WTC11 (cell line): ENCODE measurements around the gene ZMPSTE24.

Experiments used
- ELF4 ChIP-seq: sonication (generic); formaldehyde crosslinking; IDR thresholded peaks from 2 replicates; pipeline ENCODE4 v1.8.1; 2022; ENCODE audit warnings: low read depth, mild to moderate bottlenecking, moderate library complexity, missing genetic modification reagents
- TEAD4 ChIP-seq: sonication (generic); formaldehyde crosslinking; IDR thresholded peaks from 2 replicates; pipeline ENCODE4 v1.8.0; 2022; ENCODE audit warnings: mild to moderate bottlenecking, missing genetic modification reagents

DNA sequence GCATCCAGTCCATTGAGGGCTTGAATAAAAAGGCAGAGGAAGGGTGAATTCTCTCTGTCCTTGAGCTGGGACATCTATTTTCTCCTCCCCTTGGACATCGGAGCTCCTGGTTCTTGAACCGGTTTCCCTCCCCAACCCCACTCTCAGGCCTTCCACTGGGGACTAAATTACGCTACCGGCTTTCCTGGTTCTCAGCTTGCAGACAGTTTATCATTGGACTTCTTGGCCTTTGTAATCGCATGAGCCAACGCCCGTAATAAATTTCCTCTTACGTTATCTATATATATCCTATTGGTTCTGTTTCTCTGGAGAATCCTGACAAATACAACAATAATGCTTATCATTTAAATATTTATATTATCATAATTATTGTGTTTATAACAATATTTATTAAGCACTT lies 79.4 kb downstream of the ZMPSTE24 start:
- TF ChIP-seq TEAD4 (CRISPR knock-in tag), result no peak
- TF ChIP-seq ELF4 (CRISPR knock-in tag), result no peak
